Stimulated activated CD8-positive, alpha-beta memory T cell treated with anti-CD3 and anti-CD28 coated beads, Interleukin-4, amount 100 ng/mL, for 48 hours (primary cell): ENCODE results near the gene DDC.

Experiments
- DNase-seq: peaks from one replicate; pipeline ENCODE4 v3.0.0-alpha.2; 2020

The DDC gene

GRCh38 chr7:50450590-50451032 is 114.6 kb downstream of the DDC start:
- DNase-seq, result peak; percentile 48

GRCh38 chr7:50449881-50450589 is 115.2 kb downstream of the DDC start, which contains the start of gene FIGNL1:
Gene FIGNL1, minus strand, starts transcription at chr7:50450350. Its CDS starts 3,063 bp downstream, at chr7:50447287.
- DNase-seq, result peak; percentile 88

GRCh38 chr7:50449501-50449880 is 115.7 kb downstream of the DDC start:
- no peak for DNase-seq

- DNase-seq, result no peak
Observed at GRCh38 chr7:50448823-50449222, 116.4 kb downstream of the DDC start.

GRCh38 chr7:50446542-50446960 is 118.7 kb downstream of the DDC start:
- peak; percentile 45 for DNase-seq

GRCh38 chr7:50436133-50436806 is 128.9 kb downstream of the DDC start:
- DNase-seq, result no peak

- DNase-seq, result no peak
Observed at GRCh38 chr7:50431722-50432305, 133.4 kb downstream of the DDC start.

- no peak for DNase-seq
Observed at GRCh38 chr7:50431316-50431715, 133.9 kb downstream of the DDC start.

GRCh38 chr7:50428911-50429310 is 136.3 kb downstream of the DDC start:
- DNase-seq, result no peak

GRCh38 chr7:50427518-50427917 is 137.7 kb downstream of the DDC start:
- no peak for DNase-seq

GRCh38 chr7:50426280-50427045 is 138.7 kb downstream of the DDC start:
- DNase-seq, result no peak

GRCh38 chr7:50425318-50425717 is 139.9 kb downstream of the DDC start:
- DNase-seq, result no peak

GRCh38 chr7:50423860-50424259 is 141.3 kb downstream of the DDC start:
- DNase-seq, result no peak

- DNase-seq, result no peak
Observed at GRCh38 chr7:50422858-50423257, 142.3 kb downstream of the DDC start.

GRCh38 chr7:50421043-50421442 is 144.2 kb downstream of the DDC start:
- DNase-seq, result no peak

- DNase-seq, result no peak
Observed at GRCh38 chr7:50418526-50419290, 146.5 kb downstream of the DDC start.

- DNase-seq, result peak; percentile 82
Observed at GRCh38 chr7:50418086-50418515, 147.1 kb downstream of the DDC start.

GRCh38 chr7:50416527-50417182 is 148.6 kb downstream of the DDC start:
- DNase-seq, result no peak

- no peak for DNase-seq
Observed at GRCh38 chr7:50415844-50416364, 149.3 kb downstream of the DDC start.

GRCh38 chr7:50413561-50413960 is 151.6 kb downstream of the DDC start:
- no peak for DNase-seq

- DNase-seq, result no peak
Observed at GRCh38 chr7:50412973-50413372, 152.2 kb downstream of the DDC start.

GRCh38 chr7:50411332-50411731 is 153.9 kb downstream of the DDC start:
- DNase-seq, result no peak
